ENCODE results near the gene KCNJ1.

DNA sequence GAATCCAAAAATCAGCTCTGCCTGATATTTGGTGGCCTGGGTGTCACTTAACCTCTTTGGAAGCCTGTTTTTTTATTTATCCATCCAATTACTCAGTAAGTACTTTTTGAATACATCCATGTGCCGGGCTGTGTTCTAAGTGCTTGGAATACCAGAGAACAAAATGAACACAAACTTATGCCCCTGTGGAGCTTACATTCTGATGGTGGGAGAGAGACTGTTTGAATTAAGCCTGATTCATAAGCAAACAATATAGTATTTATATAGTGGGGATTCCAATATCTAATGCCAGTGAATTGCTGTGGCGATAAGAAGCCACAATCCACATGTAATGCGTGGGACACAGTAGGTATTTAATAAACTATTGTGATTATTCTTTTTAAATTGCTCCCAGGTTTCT is 43.5 kb upstream of the KCNJ1 start:
- TF ChIP-seq, protein P1, sequence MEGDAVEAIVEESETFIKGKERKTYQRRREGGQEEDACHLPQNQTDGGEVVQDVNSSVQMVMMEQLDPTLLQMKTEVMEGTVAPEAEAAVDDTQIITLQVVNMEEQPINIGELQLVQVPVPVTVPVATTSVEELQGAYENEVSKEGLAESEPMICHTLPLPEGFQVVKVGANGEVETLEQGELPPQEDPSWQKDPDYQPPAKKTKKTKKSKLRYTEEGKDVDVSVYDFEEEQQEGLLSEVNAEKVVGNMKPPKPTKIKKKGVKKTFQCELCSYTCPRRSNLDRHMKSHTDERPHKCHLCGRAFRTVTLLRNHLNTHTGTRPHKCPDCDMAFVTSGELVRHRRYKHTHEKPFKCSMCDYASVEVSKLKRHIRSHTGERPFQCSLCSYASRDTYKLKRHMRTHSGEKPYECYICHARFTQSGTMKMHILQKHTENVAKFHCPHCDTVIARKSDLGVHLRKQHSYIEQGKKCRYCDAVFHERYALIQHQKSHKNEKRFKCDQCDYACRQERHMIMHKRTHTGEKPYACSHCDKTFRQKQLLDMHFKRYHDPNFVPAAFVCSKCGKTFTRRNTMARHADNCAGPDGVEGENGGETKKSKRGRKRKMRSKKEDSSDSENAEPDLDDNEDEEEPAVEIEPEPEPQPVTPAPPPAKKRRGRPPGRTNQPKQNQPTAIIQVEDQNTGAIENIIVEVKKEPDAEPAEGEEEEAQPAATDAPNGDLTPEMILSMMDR (IDR thresholded peaks at IDR 0.05 in 8 of 11, conservative IDR thresholded peaks at IDR 0.05 in 3 of 11) = no peak
- TF ChIP-seq POLR2A (IDR thresholded peaks at IDR 0.05) (no peak), POLR2AphosphoS5 (IDR thresholded peaks at IDR 0.05) (no peak)
